ENCODE measurements around the gene MXRA7. TPM values are rescaled to one million over a fixed set of nuclear protein-coding genes. Genes with fewer than 3 reads are reported as not detected.
"Not testable (repeated sequence)": the region's sequence is repeated elsewhere in the genome, so short reads cannot be mapped to it uniquely, and the experiment has no call there.

Gene MXRA7
- total and polyA plus RNA-seq, 2 experiments from 2014 or later, result 101 to 164 TPM

GRCh38 chr17:76640550-76641380 is 70.0 kb downstream of the MXRA7 start:
- no peak for TF ChIP-seq CTCF (IDR thresholded peaks at IDR 0.05; ENCODE audit: low read depth, low read length)
- no peak overlapping the region for H3K4me3 ChIP-seq
- H3K27me3 ChIP-seq, result no peaks in the 10 kb centered on the region
- H3K27ac ChIP-seq, result peak overlapping the region; percentile 41
- H3K36me3 ChIP-seq, result no peaks in the 10 kb centered on the region
- H3K4me1 ChIP-seq (ENCODE audit: low read depth), result peaks cover 18% of the 10 kb centered on the region
- no peaks in the 10 kb centered on the region for H3K9me3 ChIP-seq (ENCODE audit: low read depth)
- peak; percentile 30 to 52 for DNase-seq (ENCODE audit: low read depth in 1 of 2, low spot score in 1 of 2)

GRCh38 chr17:76638263-76638662 is 72.5 kb downstream of the MXRA7 start:
- no peak for DNase-seq (ENCODE audit: low read depth in 1 of 2, low spot score in 1 of 2)
- Histone ChIP-seq H3K27ac (no peak overlapping the region), H3K27me3 (no peaks in the 10 kb centered on the region), H3K4me1 (ENCODE audit: low read depth) (peaks cover 18% of the 10 kb centered on the region), H3K4me3 (no peak overlapping the region), H3K36me3 (no peaks in the 10 kb centered on the region), H3K9me3 (ENCODE audit: low read depth) (no peaks in the 10 kb centered on the region)
- TF ChIP-seq CTCF (IDR thresholded peaks at IDR 0.05; ENCODE audit: low read depth, low read length), result no peak

GRCh38 chr17:76636486-76637206 is 74.1 kb downstream of the MXRA7 start:
- H3K9me3 ChIP-seq (ENCODE audit: low read depth); H3K4me3 ChIP-seq; DNase-seq (ENCODE audit: low read depth in 1 of 2, low spot score in 1 of 2); H3K36me3 ChIP-seq; H3K27me3 ChIP-seq; H3K27ac ChIP-seq: not testable (repeated sequence)
- peaks cover 18% of the 10 kb centered on the region for H3K4me1 ChIP-seq (ENCODE audit: low read depth)

- H3K36me3 ChIP-seq, result no peaks in the 10 kb centered on the region
- no peaks in the 10 kb centered on the region for H3K27me3 ChIP-seq
- H3K4me1 ChIP-seq (ENCODE audit: low read depth), result peaks cover 9% of the 10 kb centered on the region
- peak in 1 of 2 donors; percentile 37 for DNase-seq (ENCODE audit: low read depth in 1 of 2, low spot score in 1 of 2)
- TF ChIP-seq CTCF (IDR thresholded peaks at IDR 0.05; ENCODE audit: low read depth, low read length), result no peak
- H3K9me3 ChIP-seq (ENCODE audit: low read depth), result no peaks in the 10 kb centered on the region
- no peak overlapping the region for H3K4me3 ChIP-seq
- H3K27ac ChIP-seq, result no peak overlapping the region
These were observed 75.0 kb downstream of the MXRA7 start for GRCh38 chr17:76635659-76636360.

GRCh38 chr17:76635039-76635438 is 75.7 kb downstream of the MXRA7 start:
- H3K4me1 ChIP-seq (ENCODE audit: low read depth), result peaks cover 2% of the 10 kb centered on the region
- no peak overlapping the region for H3K4me3 ChIP-seq
- no peak for DNase-seq (ENCODE audit: low read depth in 1 of 2, low spot score in 1 of 2)
- no peaks in the 10 kb centered on the region for H3K9me3 ChIP-seq (ENCODE audit: low read depth)
- H3K27me3 ChIP-seq, result no peaks in the 10 kb centered on the region
- TF ChIP-seq CTCF (IDR thresholded peaks at IDR 0.05; ENCODE audit: low read depth, low read length), result no peak
- no peak overlapping the region for H3K27ac ChIP-seq
- H3K36me3 ChIP-seq, result no peaks in the 10 kb centered on the region
